ENCODE results near the gene DYNLT4. TPM values are rescaled to one million over a fixed set of nuclear protein-coding genes. Genes with fewer than 3 reads are reported as not detected.

DYNLT4 gene
- total RNA-seq, 1 donor from 2014 or later, result not detected

GRCh38 chr1:44808938-44809917 is 2.1 kb upstream of the DYNLT4 start:
- DNase-seq (ENCODE audit: low spot score in 2 of 2), result peak; percentile 43 to 86
- Histone ChIP-seq H3K4me1 (peaks cover 45 to 70% of the 10 kb centered on the region in 2 donors), H3K9me3 (no peaks in the 10 kb centered on the region), H3K27ac (peak overlapping the region; percentile 99), H3K36me3 (peaks cover 19 to 35% of the 10 kb centered on the region in 2 donors), H3K4me3 (peak overlapping the region; percentile 38 to 45), H3K27me3 (no peaks in the 10 kb centered on the region)
- intact Hi-C loops (cut with DNase I), result loop anchor here (1.0 to 10.0 kb wide), 3 partner anchors 10 to 686 kb away; partner anchors contain the start of gene TESK2
- no peak for TF ChIP-seq CTCF (IDR thresholded peaks at IDR 0.05)

- H3K27me3 ChIP-seq, result no peaks in the 10 kb centered on the region
- TF ChIP-seq CTCF (IDR thresholded peaks at IDR 0.05), result no peak
- peaks cover 28 to 38% of the 10 kb centered on the region in 2 donors for H3K36me3 ChIP-seq
- peak; percentile 10 to 91 for DNase-seq (ENCODE audit: low spot score in 2 of 2)
- peaks cover 48 to 74% of the 10 kb centered on the region in 2 donors for H3K4me1 ChIP-seq
- peak within 1 kb of the TSS; percentile 38 to 45 for H3K4me3 ChIP-seq
- no peaks in the 10 kb centered on the region for H3K9me3 ChIP-seq
- intact Hi-C loops (cut with DNase I), result loop anchor here (1.0 to 10.0 kb wide), 3 partner anchors 11 to 687 kb away; partner anchors contain the start of gene TESK2
- peak within 1 kb of the TSS; percentile 99 for H3K27ac ChIP-seq
These were observed 1.1 kb upstream of the DYNLT4 start, which contains the start of gene BTBD19 for GRCh38 chr1:44808063-44808937. BTBD19 (plus strand) TSS chr1:44808523; CDS start chr1:44808821, 298 bp downstream.

GRCh38 chr1:44807364-44808062 is 362 bp upstream of the DYNLT4 start:
- H3K27me3 ChIP-seq, result no peaks in the 10 kb centered on the region
- peak; percentile 99 to 100 for DNase-seq (ENCODE audit: low spot score in 2 of 2)
- no peaks in the 10 kb centered on the region for H3K9me3 ChIP-seq
- peak overlapping the region in 1 of 2 donors; percentile 38 for H3K4me3 ChIP-seq
- H3K4me1 ChIP-seq, result peaks cover 56 to 82% of the 10 kb centered on the region in 2 donors
- intact Hi-C loops (cut with DNase I), result loop anchor here (1.0 to 10.0 kb wide), 3 partner anchors 12 to 687 kb away; partner anchors contain the start of gene TESK2
- no peak for TF ChIP-seq CTCF (IDR thresholded peaks at IDR 0.05)
- peaks cover 33 to 41% of the 10 kb centered on the region in 2 donors for H3K36me3 ChIP-seq
- peak overlapping the region; percentile 99 for H3K27ac ChIP-seq

- Histone ChIP-seq H3K4me1 (peaks cover 55 to 81% of the 10 kb centered on the region in 2 donors), H3K27ac (peak overlapping the region; percentile 99), H3K4me3 (peak overlapping the region; percentile 24 to 35), H3K9me3 (no peaks in the 10 kb centered on the region), H3K36me3 (peaks cover 34 to 50% of the 10 kb centered on the region in 2 donors), H3K27me3 (no peaks in the 10 kb centered on the region)
- DNase-seq (ENCODE audit: low spot score in 2 of 2), result peak; percentile 5 to 70
- intact Hi-C loops (cut with DNase I), result loop anchor here (10.0 kb wide), 2 partner anchors 461 to 689 kb away; partner anchors contain the start of gene TESK2
- no peak for TF ChIP-seq CTCF (IDR thresholded peaks at IDR 0.05)
These were observed 987 bp downstream of the DYNLT4 start for GRCh38 chr1:44806025-44806703.
